Epidermal melanocyte (primary cell): ENCODE results near the gene MBP.

ENCODE experiments used
- DNase-seq: peaks from one replicate; pipeline ENCODE4 v3.0.0; 2011; ENCODE audit warnings: low spot score; ENCODE audit not compliant: insufficient read length

The MBP gene

DNA sequence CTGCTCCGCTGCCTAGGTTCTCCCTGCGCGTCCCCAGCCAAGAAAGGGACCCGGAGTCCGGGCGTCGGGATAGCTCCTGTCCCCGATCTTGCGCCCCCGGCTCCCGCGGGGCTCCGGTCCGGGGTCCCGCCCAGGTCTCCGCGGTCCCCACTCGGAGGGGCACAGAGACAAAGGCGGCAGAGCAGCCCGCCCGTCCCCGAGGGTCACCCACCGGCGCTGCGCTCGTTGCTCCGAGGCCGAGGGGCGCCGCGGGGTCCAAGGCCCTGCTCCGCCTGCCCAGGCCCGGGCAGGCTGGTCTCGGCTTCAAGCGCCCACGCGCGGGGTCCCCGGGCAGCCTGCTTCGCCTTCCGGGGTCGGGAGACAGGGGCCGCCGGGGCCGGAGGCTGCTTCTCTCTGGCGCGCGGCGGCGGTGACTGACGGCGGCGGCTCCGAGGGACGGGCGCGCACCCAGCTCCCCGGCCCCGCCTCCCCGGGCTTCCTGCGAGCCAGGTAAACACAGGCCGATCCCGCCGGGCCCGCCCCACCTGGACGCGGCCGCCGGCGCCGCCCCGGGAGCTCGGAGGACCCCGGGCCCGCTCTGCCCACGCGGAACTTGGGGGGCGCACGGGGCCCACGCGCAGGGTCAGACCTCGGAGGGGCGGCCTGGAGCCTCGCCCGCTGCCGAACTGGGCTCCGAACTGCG is at the start of gene MBP:
TSS of gene MBP (minus strand) at position 415 of the 682 bp plus-strand sequence. CDS start 27,522 bp downstream, outside the sequence.
- DNase-seq, result no peak

DNA sequence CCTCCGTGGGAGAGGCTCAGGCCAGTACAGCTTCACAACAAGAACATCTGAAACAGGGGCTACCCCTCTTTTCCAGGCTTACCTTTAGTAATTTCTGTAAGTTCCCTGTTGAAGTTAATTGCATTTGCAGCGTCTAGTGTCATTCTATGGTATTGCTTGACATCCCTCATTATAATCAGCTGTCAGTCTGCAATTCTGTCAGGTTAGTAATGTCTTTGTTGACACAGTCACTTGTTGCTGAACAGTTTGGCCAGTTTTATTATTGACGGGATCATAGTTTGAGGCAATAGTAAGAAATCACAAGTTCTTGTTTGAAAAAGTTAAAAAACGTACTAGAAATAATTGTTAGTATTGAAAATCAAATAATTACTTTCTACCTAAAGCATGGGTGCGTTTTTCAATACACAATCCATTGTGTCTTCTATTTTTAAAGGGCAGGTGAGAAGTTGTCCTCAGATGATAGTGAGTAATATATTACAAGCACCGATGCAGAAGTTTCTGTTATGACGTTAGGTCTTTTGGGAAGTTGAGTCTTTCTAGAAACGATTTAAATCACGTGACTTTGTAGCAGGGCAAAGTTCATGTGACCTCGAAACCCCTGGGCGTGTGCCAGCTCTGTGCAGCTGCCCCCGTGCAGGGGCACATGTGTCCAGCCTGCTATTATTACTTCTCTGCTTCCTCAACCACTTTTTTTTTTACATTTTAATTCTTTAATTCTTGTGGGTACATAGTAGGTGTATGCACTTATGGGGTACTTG is 49.5 kb upstream of the MBP start:
- DNase-seq, result no peak

DNA sequence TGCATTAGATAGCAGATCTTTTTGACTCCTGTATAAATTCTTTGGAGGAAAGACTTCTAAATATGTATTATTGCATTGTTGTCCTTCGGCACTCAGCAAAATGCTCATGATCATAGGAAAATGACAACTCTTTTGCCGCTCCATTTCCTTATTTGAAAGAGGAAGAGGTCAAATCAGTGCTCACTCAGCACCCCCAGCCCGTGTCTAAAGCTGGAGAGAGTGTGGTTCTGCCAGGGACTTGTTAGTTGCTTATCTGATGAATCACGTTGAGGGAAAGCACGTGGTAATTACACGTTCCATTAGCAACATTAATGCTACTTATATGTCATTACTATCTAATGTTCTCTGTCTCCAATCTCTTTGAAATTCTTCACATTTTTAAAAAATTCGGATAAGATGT is 46.0 kb upstream of the MBP start:
- DNase-seq, result no peak

DNA sequence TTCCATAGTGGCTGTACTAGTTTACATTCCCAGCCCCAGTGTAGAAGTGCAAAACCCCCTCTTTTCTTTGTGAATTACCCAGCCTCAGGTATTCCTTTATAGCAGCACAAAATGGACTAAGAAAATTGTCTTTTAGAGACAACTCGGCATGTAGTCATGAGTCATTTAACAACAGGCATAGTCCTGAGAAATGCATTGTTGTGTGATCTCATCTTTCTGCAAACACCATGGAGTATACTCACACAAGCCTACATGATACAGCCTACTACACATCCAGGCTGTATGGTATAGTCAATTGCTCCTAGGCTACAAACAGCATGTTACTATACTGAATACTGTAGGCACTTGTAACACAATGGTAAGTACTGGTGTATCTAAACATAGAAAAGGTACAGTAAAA is 44.4 kb upstream of the MBP start:
- DNase-seq, result no peak

DNA sequence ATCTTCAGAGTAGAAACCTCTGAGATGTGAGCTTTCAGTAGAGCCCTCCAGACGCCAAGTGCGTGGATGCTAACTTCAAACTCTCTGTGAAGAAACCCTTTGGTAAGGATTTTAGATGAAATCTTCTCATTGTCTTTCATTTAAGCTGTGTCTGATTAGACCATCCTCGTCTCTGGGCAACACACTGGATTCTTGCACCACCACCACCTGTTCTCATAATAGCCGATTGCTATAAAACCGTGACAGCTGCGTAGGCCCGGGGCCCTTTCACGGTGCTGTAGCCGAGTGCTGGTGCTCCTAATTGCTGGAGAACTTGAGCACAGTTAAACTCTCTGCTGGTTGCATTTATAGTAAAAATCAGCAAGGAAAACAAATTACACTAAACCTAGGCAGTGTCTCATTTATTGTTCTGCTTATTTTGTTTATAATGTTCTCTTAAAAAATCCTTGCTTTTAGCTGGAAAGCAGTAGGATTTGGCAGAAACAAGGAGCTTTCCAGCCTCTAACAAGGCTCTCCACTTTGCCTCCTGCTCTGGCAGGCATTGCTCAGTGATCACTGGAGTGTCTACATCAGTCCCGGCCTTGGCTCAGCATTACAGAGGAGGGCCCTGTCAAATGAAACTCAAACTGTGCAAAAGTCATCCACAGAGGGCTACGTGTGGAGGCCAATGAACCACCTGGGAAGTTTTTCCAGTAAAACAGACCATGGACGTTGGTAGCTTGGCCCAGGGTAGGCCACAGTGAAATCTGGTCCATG is 40.9 kb upstream of the MBP start:
- no peak for DNase-seq

DNA sequence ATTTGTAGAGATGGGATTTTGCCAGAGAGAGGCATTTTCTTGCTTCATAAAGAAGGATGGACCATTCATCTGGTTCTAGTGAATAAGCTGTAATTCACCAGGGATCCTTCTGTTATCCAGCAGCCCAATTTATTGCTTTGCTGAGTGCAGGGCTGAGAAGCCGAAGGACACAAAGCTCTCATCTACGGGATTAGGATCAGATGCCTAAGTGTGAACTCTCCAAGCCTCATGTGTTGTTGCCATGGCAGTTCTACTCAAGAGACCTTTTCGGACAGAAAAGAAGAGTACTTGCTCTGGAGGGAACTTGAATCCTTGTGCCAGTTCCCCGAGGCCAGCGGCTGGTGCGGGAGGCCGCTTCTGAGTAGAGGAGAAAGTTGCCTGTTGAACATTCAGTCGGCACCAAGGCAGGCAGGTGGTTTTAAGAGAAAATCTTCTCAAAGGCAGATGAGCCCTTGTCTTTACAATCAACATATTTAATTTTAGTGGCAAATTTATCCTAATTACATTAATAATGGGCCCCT is 38.4 kb upstream of the MBP start:
- DNase-seq, result no peak

DNA sequence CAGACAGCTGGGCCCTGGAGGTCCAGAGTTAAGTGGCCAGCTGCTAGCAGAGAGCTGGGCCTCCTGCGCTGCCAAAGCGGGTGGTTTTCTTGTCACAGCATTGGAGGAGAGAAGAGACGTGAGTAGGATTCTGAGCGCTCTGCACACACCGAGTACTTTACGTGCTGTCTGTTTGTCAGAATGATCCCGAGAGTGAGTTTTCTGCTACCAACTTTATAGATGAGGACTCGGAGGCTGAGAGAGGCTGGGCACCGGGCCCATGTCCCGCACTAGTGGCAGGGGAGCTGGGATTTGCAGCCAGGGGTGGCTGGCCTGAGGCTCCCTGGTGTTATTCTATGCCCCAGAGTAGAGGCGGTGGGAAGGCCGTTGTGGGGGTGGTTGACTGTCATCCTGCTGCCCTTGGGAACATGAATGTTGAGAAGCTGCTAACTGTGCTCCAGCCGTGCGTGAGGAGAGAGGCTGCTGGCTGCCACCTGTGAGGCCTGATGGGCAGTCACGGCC is 36.3 kb upstream of the MBP start:
- no peak for DNase-seq

DNA sequence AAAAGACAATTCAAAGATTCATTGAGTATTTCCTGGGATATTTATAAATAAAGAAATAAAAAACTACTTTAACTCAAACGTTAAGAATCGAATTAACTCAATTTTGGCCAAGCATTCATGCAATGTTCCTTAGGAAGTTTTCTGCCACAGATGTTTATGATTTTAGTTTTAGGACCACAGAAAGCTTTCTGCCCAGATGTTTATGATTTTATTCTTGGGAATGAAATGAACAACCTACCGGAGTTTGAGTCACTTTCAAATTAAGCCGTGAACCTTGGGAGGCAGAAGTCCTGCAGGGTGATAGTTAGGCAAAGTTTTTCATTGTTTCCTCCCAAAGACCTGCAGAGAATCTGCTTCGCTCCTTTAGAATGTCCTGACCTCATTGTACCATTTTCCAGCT is 34.7 kb upstream of the MBP start:
- DNase-seq, result no peak

DNA sequence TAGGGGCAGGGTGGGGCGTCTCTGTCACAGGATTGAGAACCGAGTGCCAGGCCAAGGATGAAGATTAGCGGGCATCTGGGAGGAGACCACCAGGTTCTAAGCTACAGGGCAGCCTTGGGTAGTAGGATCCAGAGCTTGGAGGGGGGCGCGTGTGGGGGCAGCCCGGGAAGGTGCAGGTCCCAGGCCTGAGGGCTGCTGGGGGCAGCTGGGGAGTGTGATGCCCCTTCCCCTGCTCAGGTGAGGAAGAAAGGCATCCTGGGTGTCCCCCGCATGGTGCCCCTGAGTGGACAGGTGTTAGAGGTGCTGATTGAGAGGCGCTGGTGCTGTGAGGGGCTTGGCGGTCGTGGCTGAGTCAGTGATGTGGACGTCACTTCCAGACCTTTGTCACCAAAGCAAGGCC is 33.9 kb upstream of the MBP start:
- DNase-seq, result no peak

DNA sequence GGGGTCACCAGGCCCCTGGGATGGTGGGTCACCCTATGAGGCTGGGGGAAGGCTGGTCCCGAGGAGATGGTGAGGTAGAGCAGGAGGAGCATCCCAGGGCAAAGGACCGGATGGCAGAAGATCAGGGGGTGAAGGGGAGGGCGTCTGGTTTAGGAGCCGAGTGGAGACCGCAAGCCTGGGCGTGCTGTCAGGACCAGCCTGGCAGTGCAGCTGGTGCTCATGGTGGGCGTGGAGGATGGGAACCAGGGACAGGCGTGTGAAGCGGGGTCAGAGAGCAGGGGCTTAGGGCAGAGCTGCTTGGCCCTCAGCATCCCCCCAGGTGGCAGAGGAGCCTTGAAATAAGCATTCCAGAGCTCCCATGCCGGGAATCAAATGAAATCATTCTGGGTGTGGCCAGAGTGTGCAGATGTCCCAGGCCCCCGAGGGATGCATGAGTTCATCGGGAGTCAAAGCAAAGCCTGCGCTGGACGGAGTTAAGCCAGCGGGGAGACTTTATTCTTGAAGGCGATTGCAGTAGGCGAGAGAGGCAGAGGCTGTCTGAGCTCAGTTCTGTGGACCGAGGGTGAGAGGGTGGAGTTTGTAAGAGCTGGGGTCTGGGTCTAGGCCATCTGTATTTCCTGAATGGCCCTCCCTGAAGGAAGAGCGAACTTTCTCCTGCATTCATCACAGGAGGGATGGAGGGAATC is 33.1 kb upstream of the MBP start:
- no peak for DNase-seq

DNA sequence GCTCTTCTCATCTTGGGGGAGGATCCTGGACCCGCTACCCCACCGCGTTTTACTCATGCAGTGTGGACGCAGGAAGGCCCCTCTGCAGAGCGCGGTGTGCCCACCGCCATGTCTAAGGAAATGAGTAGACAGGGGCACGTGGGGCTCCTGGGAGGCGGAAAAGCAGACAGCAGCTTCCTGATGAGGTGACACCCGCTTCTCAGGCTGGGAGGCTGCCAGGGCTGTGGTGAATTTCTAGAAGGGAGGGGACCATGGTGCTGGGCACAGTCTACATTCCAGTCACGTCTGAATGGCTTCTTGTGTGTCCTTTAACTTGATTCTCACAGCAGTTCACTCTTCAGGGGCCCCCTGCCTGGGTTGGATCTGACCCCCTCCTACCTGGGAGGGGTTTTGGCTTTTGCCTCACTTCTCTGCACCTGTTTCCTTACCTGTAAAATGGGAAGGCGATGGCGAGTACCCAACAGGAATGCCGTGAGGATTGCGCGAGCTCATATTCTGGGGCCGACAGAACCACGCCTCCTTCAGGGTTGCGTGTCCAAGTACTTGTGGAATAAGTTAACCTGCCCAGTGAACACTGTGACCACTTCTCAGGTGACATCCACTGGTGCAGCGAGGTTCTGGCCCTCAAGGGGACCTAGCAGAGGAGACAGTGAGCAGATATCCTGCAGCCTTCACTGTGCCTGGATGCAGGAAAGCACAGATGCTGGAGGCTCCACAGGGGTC is 32.3 kb upstream of the MBP start:
- no peak for DNase-seq

DNA sequence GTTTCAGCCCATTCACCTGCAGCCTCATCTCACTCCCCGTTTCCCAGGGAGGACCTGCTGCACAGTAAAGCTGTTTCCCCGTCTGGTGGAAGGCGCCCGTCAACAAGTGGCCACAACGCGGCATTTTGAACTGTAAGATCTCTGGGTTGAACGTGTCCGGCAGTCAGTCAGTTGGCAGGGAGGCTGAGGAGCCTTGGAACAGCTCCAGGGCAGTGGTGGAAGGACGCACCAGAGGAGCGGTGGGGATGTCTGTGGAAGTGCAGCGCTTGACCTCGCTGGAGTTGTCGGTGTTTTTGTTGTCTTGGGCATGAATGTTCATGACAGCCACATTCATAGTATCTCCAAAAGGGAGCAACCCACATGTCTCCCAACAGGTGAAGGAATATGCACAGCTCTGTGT is 31.4 kb upstream of the MBP start:
- no peak for DNase-seq

DNA sequence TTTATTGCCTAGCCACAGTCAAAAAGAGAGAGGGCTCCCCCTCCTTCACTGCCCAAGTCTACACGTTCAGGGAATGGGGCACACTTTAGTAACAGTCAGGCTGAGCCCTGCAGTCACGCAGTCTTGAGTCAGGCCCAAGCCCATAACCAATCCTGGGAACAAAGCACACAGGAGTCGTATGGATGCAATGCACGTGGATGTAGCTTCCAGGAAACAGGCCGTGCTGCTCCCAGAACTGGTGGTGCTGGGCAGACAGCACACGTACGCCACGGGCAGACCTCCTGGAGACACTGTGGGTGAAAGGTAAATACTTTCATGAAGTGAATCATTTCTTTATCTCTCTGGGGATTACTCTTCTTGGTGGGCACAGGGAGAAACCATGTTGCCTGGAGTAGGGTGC is 30.0 kb upstream of the MBP start:
- no peak for DNase-seq

DNA sequence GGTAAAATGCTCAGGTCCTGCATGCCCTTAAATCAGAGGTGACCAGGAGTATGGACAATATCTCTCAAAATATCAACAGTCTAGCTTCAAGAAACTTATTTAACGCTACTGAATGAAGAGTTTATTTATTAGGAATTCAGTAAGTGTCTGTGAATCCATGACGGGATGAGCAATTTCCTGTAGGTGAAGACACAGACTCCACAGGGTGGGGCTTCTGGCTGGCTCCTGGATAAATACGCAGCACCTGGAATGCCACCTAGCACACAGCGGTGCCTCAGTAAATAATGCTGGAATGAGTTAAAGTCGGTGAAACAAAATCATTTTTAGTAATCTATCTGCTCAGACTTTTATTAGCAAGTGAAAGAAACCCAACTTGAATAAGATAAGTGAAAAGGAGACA is 29.4 kb upstream of the MBP start:
- no peak for DNase-seq

DNA sequence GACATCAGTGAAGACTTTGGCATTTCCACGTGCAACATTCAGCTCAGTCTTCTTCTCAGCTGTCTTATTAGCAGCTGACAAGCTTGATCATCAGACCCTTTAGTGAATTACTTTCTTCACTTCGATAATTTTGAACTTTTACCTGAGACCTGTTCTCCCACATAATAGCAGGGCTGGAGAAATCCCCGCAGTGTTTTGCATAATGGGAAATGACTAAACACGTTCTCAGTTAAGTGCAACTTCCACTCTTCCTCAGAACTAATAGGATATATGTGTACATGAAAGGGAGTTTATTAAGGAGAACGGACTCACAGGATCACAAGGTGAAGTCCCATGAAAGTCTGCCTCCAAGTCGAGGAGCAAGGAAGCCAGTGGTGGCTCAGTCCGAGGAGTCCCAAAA is 28.8 kb upstream of the MBP start:
- DNase-seq, result no peak

DNA sequence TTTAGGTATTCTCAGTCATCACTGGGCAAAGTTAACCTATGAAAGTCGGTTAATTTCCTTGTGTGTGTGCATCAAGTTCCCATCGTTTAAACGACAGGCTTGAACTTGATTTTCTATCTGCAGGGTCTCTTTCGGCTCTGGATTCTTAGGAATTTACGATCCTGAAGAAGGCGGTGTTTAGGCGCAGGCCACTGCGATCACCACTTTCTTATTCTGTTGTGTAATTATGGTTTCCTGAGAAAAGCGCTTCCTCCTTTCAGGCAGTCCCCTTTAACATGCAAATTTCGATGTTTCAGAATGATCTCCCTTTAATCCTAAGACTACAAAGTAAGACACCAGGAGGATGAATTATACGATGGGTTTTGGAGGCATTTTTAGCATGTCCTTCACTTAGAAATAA is 27.9 kb upstream of the MBP start:
- DNase-seq, result no peak

DNA sequence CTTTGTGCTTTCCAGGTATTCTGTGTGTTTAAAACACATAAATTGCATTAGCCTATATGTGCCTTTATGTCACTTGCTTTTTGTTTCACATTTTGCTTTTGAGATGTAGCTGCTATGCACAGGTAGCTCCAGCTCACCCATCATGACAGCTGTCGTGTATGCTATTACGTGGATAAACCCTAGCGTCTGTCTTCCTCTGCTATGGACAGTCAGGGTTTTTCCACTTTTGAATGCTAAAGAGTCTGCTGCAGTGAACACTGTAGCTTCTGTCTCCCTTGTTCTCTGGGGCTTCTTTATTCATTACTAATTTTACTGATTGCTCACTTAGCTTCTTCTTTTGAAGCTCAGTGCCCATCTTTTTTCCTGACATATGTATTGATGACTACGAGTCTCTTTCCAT is 24.7 kb upstream of the MBP start:
- no peak for DNase-seq

DNA sequence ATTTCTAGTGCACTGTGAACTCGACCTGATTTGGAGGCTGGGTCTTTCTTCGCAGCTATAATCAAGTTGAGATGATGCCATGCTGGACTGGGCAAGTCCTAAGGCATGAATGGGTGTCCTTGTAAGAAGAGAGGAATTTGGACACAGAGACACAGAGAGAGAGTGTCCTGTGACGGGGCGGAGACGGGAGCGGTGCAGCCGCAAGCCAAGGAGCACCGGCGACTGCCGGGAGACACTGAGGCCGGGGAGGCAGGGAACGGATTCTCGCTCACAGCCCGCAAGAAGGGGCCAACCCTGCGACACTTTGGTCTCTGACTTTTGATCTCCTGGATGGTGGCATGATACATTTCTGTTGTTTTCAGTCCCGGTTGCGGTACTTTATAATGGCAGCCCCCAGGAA is 22.4 kb upstream of the MBP start:
- DNase-seq, result no peak

DNA sequence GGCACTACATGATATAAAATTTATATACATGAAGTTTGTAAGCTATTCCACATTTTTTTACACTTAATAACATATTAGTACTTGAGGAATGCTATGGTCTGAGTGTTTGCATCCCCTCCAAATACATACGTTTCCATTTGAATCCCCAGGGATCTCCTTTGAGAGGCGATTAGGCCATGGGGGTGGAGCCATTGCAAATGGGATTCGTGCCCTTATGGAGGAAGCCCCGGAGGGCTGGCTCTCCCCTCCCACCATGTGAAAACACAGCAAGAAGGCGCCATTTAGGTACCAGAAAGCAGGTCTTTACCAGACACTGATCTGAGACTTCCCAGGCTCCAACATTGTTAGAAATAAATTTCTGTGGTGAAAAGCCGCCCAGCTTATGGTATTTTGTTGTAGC is 20.8 kb upstream of the MBP start:
- no peak for DNase-seq

DNA sequence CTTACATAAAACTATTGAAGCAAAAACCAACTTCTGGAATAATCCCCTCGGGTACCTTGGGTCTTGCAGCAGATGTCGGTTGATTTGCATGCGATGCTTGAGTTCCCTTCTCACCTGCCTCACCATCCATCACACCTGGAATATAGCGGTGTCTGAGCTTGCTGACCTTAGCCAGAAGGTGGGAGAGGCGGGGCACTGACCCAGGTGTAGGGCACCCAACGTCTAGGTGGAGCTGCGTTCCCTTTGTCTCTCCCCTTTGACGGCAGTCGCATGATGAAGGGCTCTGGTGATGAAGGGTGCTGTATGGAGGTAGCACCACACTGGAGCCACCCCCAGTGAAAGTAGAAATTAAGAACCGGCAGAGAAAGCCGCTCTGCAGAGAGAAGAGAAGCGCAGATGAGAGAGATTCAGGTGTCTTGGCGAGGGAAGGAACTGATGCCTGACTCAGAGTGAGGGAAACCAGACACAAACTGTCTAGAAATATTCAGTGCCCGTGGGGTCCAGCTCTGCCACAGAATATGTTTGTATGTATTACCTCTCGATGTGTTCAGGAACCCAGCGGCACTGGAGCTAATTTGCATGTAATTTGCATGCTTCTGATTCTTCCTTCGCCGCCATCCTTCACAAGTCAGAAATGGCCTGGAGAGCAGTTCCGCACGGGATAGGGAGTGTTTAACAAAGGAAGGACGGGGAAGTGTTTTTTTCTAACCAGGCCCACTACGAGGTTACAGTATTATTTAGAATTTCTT is 19.4 kb upstream of the MBP start:
- DNase-seq, result no peak
